ENCODE data around the gene EGFL7. TPM values are rescaled to one million over a fixed set of nuclear protein-coding genes. Genes with fewer than 3 reads are reported as not detected.
A peak's percentile ranks its signal among the peaks of the same experiment; 100 is the strongest.

Gene EGFL7
- total and polyA plus RNA-seq, 2 donors (not counting 1 experiment from before 2014, with no cell fraction given): 4.2 to 7.9 TPM

DNA sequence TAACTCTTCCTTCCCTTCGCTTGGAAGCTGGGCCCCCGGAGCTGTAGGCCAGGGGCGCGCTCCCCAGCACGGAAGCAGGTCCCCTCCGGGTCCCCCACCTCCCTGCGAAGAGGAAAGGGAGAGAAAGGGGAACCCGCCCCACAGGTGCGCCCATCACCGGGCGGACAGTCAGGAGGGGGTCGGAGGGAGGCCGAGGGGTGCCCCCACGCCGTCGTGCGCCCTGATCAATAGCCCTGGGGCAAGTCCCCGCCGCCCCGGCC is 23.7 kb downstream of the EGFL7 start:
- H3K27me3 ChIP-seq (ENCODE audit: control insufficient read depth, insufficient read depth, low read length): no peaks in the 10 kb centered on the region
- H3K4me1 ChIP-seq (ENCODE audit: control insufficient read depth, extremely low read depth, insufficient read depth, low read length): peaks cover 8% of the 10 kb centered on the region
- H3K4me2 ChIP-seq (ENCODE audit: extremely low read depth, insufficient read depth, low read length): peak overlapping the region; percentile 84
- H3K79me2 ChIP-seq (ENCODE audit: control insufficient read depth, insufficient read depth, low read length): peaks cover 5% of the 10 kb centered on the region
- peaks cover 2% of the 10 kb centered on the region for H4K20me1 ChIP-seq (ENCODE audit: control insufficient read depth, extremely low read depth, insufficient read depth, low read length)
- no peak overlapping the region for H2AFZ ChIP-seq (ENCODE audit: low read length)
- H3K9me3 ChIP-seq (ENCODE audit: control insufficient read depth, insufficient read depth, low read depth, low read length): no peaks in the 10 kb centered on the region
- H3K4me3 ChIP-seq (replicated peaks in 1 of 4; ENCODE audit: control extremely low read depth in 1 of 4, insufficient read depth in 1 of 4, low read depth in 3 of 4, low read length in 4 of 4): peak overlapping the region; percentile 53 to 81 (median 74)
- peak overlapping the region; percentile 59 for H3K9ac ChIP-seq (ENCODE audit: insufficient read depth, low read length)
- H3K36me3 ChIP-seq (ENCODE audit: control insufficient read depth, insufficient read depth, low read length): no peaks in the 10 kb centered on the region
- H3K27ac ChIP-seq (ENCODE audit: insufficient read depth, low read length): no peak overlapping the region
- DNase-seq (ENCODE audit: low read depth in 2 of 2): no peak
- TF ChIP-seq, protein P1, sequence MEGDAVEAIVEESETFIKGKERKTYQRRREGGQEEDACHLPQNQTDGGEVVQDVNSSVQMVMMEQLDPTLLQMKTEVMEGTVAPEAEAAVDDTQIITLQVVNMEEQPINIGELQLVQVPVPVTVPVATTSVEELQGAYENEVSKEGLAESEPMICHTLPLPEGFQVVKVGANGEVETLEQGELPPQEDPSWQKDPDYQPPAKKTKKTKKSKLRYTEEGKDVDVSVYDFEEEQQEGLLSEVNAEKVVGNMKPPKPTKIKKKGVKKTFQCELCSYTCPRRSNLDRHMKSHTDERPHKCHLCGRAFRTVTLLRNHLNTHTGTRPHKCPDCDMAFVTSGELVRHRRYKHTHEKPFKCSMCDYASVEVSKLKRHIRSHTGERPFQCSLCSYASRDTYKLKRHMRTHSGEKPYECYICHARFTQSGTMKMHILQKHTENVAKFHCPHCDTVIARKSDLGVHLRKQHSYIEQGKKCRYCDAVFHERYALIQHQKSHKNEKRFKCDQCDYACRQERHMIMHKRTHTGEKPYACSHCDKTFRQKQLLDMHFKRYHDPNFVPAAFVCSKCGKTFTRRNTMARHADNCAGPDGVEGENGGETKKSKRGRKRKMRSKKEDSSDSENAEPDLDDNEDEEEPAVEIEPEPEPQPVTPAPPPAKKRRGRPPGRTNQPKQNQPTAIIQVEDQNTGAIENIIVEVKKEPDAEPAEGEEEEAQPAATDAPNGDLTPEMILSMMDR (conservative IDR thresholded peaks at IDR 0.05 in 1 of 2, IDR thresholded peaks at IDR 0.05 in 1 of 2; ENCODE audit: low read depth in 1 of 2, low read length in 2 of 2): no peak
- no peak for TF ChIP-seq EZH2 (IDR thresholded peaks at IDR 0.05; ENCODE audit: low read length, missing control alignments)

DNA sequence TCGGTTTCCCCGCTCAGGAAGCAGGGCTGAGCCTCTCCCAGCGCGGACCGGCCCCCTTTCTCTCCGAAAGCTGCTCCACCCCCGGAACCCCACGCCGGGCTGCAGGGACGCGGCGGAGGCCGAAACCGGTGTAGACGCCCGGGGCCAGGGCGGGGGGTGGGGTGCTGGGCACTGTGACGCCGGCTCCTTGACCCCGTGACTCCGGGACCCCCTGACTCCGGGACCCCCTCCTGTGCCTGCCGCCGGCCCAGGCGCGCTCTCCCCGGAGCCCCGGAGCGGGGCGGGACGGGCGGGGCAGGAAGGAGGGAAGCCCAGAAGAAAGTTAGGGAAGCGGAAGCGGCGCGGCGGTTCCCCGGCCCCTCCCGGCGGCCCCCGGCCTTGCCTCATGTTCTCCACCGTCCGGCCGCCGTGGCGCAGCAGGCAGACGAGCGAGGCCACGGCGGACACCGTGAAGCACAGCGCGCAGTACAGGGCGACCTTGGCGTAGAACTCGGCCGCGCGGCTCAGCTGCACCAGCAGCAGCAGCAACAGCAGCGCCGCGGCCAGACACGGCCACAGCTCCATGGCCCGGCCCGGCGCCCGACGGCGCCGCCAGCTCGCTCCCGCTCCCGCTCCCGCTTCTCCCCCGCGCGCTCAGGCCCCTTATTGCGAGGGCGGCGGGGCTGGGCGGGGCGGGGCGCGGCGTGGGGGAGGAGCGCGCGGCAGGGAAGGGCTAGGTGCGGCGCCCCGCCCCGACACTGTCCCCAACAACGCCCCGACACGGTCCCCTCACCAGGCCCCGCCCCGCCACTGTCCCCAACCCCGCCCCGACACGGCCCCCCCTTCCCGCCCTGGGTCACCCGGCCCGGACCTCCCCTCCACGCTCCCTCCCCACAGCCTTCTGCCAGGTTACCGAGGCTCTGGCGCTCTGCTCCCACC is 24.3 kb downstream of the EGFL7 start, which contains the start of gene AGPAT2:
TSS of gene AGPAT2 (minus strand) at position 664 of the 918 bp plus-strand sequence. CDS start at position 564, 100 bp downstream.
- peaks cover 8% of the 10 kb centered on the region for H3K4me1 ChIP-seq (ENCODE audit: control insufficient read depth, extremely low read depth, insufficient read depth, low read length)
- no peaks in the 10 kb centered on the region for H3K36me3 ChIP-seq (ENCODE audit: control insufficient read depth, insufficient read depth, low read length)
- peak within 1 kb of the TSS; percentile 34 for H2AFZ ChIP-seq (ENCODE audit: low read length)
- H3K9ac ChIP-seq (ENCODE audit: insufficient read depth, low read length): peak within 1 kb of the TSS; percentile 59
- peaks cover 5% of the 10 kb centered on the region for H3K79me2 ChIP-seq (ENCODE audit: control insufficient read depth, insufficient read depth, low read length)
- H3K27me3 ChIP-seq (ENCODE audit: control insufficient read depth, insufficient read depth, low read length): no peaks in the 10 kb centered on the region
- H3K4me3 ChIP-seq (replicated peaks in 1 of 4; ENCODE audit: control extremely low read depth in 1 of 4, insufficient read depth in 1 of 4, low read depth in 3 of 4, low read length in 4 of 4): peak within 1 kb of the TSS; percentile 53 to 81 (median 74)
- TF ChIP-seq, protein P1 (conservative IDR thresholded peaks at IDR 0.05 in 1 of 2, IDR thresholded peaks at IDR 0.05 in 1 of 2; ENCODE audit: low read depth in 1 of 2, low read length in 2 of 2): no peak
- H3K4me2 ChIP-seq (ENCODE audit: extremely low read depth, insufficient read depth, low read length): peak within 1 kb of the TSS; percentile 84
- no peaks in the 10 kb centered on the region for H3K9me3 ChIP-seq (ENCODE audit: control insufficient read depth, insufficient read depth, low read depth, low read length)
- H3K27ac ChIP-seq (ENCODE audit: insufficient read depth, low read length): no peak within 1 kb of the TSS
- DNase-seq (ENCODE audit: low read depth in 2 of 2): peak; percentile 45 to 46
- peaks cover 2% of the 10 kb centered on the region for H4K20me1 ChIP-seq (ENCODE audit: control insufficient read depth, extremely low read depth, insufficient read depth, low read length)

DNA sequence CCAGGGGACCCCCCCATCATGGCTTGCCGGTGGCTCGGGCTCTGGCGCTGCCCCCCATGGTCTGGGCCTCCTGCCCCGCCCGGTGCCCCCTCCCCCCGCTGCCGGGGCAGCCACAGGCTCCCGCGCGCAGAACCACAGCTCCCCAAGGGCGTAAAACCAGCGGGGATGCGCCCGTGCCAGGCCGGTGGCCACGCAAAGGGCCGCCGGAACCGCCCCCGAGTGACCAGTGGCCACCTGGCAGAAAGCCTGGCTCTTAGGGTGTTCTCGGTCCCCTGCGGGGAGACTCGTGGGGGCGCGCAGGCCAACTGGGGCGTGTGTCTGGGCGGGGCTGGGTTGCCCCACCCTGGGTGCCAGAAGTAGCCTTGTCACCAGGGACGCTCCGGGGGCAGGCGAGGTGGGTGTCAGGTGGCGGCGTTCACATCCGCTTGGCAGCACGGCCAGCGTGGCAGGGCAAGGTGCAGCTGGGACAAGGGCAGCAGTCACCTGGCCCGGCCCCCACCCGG is 25.1 kb downstream of the EGFL7 start:
- no peak overlapping the region for H2AFZ ChIP-seq (ENCODE audit: low read length)
- H3K36me3 ChIP-seq (ENCODE audit: control insufficient read depth, insufficient read depth, low read length): no peaks in the 10 kb centered on the region
- no peak overlapping the region for H3K27ac ChIP-seq (ENCODE audit: insufficient read depth, low read length)
- peaks cover 2% of the 10 kb centered on the region for H4K20me1 ChIP-seq (ENCODE audit: control insufficient read depth, extremely low read depth, insufficient read depth, low read length)
- no peaks in the 10 kb centered on the region for H3K27me3 ChIP-seq (ENCODE audit: control insufficient read depth, insufficient read depth, low read length)
- H3K4me2 ChIP-seq (ENCODE audit: extremely low read depth, insufficient read depth, low read length): no peak overlapping the region
- peak overlapping the region in 1 of 4 experiments; percentile 10 for H3K4me3 ChIP-seq (replicated peaks in 1 of 4; ENCODE audit: control extremely low read depth in 1 of 4, insufficient read depth in 1 of 4, low read depth in 3 of 4, low read length in 4 of 4)
- no peaks in the 10 kb centered on the region for H3K9me3 ChIP-seq (ENCODE audit: control insufficient read depth, insufficient read depth, low read depth, low read length)
- peaks cover 8% of the 10 kb centered on the region for H3K4me1 ChIP-seq (ENCODE audit: control insufficient read depth, extremely low read depth, insufficient read depth, low read length)
- peaks cover 5% of the 10 kb centered on the region for H3K79me2 ChIP-seq (ENCODE audit: control insufficient read depth, insufficient read depth, low read length)
- H3K9ac ChIP-seq (ENCODE audit: insufficient read depth, low read length): no peak overlapping the region
- TF ChIP-seq EZH2 (IDR thresholded peaks at IDR 0.05; ENCODE audit: low read length, missing control alignments): no peak
- TF ChIP-seq, protein P1 (conservative IDR thresholded peaks at IDR 0.05 in 1 of 2, IDR thresholded peaks at IDR 0.05 in 1 of 2; ENCODE audit: low read depth in 1 of 2, low read length in 2 of 2): no peak
- no peak for DNase-seq (ENCODE audit: low read depth in 2 of 2)

All from fibroblast of lung (primary cell).